Measurements from ENCODE around the gene ORM1.
A peak's percentile ranks its signal among the peaks of the same experiment; 100 is the strongest.

ORM1 gene

DNA sequence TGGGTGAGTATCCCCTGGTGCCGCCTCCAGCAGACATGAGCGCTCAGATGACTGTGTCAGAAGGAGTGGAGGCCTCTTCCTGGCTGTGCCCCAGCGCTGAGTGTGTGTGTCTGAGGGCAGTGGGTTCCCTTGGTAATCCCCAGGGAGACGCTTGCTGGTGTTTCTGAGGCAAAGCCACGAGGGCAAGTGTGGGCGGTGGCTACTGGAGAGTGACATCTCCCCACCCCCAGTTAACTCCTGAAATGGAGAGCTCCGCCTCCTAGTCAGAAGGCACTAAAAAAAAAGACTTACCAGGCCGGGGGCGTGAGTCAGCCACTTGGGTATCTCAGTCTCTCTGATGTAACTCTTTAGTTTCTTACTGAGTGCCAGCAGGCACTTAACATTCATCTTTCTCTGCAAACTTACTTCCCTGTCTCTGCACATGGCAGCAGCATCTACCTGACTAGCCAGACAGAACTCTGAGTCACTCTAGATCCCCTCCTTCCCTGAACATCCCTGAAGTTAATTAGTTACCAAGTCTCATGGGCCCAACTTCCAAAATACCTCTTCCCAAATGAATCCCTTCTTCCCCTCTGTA is 26.1 kb downstream of the ORM1 start:
- no peak for TF ChIP-seq CTCF (IDR thresholded peaks at IDR 0.05; ENCODE audit: low read length, missing control alignments)
- DNase-seq (ENCODE audit: low read depth): peak; percentile 97
- H3K4me3 ChIP-seq (replicated peaks; ENCODE audit: low read depth, low read length): no peak overlapping the region

GRCh38 chr9:114349713-114350480 is 27.0 kb downstream of the ORM1 start:
- no peak for DNase-seq (ENCODE audit: low read depth)
- no peak overlapping the region for H3K4me3 ChIP-seq (replicated peaks; ENCODE audit: low read depth, low read length)
- no peak for TF ChIP-seq CTCF (IDR thresholded peaks at IDR 0.05; ENCODE audit: low read length, missing control alignments)

DNA sequence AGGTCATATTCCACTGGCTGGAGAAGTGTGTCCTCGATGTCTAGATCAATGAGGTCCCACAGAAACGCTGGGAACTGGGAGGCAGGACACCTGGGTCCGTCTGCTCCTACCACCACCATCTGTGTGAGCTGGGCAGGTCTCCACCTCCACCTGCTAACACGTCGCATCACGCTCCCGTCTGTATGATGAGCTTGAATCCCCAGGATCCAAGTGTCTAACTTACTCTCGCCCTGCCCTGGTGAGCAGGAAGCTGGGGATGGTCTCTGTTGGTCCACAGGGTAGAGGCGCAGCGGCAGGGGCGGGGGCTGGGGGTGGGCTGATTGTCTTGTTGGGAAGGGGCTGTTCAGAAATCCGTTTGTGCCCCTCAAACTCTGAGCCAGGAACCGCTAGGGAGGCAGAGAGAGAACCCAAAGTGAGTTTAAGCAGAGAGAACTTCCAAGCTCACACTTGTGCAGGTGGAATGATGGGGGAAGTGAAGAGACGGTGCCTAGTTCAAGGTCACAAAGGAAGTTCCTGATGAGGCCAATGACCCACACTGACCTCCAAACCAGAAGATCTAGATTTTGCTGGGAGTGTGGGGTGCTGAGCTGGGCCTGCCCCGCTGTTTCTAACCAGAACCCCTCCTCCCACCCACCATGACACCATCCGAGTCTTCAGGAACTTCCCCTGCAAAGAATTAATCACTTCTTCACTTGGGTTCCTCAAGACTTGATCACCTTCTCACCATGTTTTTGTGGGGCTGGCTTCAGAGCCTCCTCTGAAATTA is 27.9 kb downstream of the ORM1 start:
- TF ChIP-seq CTCF (IDR thresholded peaks at IDR 0.05; ENCODE audit: low read length, missing control alignments): no peak
- DNase-seq (ENCODE audit: low read depth): no peak
- H3K4me3 ChIP-seq (replicated peaks; ENCODE audit: low read depth, low read length): no peak overlapping the region

- no peak overlapping the region for H3K4me3 ChIP-seq (replicated peaks; ENCODE audit: low read depth, low read length)
- DNase-seq (ENCODE audit: low read depth): no peak
- TF ChIP-seq CTCF (IDR thresholded peaks at IDR 0.05; ENCODE audit: low read length, missing control alignments): no peak
These were observed 29.0 kb downstream of the ORM1 start for GRCh38 chr9:114351932-114352331.

DNA sequence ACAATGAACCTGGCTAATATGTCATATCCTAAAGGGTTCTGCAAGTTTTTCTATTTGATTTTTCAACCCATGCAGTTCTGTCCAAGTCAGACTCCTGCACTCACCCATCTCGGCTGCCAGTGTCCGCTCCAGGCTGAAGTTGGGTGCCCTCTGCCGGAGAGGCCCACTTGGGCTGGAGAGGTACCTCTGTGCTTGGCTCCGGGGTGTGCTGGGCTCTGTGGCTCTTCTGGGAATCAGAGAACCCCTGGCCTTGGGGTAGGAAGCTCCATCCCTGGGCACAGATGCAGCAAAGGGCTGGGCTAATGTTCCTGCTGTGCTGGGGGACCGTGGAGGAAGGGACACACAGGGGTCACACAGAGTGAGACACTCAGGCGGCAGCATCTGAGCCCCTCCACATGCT is 32.9 kb downstream of the ORM1 start:
- DNase-seq (ENCODE audit: low read depth): no peak
- TF ChIP-seq CTCF (IDR thresholded peaks at IDR 0.05; ENCODE audit: low read length, missing control alignments): no peak
- no peak overlapping the region for H3K4me3 ChIP-seq (replicated peaks; ENCODE audit: low read depth, low read length)

DNA sequence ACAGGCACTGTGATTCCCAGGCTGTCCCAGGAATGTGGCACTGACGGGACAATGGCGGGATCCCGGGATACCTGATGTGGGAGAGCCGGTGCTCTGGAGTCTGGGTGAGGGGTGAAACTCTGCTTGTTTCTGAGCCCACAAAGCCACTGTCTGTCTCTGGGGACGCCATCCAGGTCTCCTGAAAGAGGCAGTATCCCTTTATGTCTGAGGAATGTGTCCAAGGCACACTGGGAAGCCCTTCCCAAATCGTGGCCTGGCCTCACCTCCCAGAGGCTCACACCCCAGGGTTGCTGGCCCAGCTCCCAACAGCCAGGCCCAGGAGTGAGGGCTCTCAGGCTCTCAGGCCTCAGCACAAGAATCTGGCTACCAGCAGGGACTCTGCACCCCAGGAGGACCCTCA is 33.9 kb downstream of the ORM1 start:
- no peak for TF ChIP-seq CTCF (IDR thresholded peaks at IDR 0.05; ENCODE audit: low read length, missing control alignments)
- no peak for DNase-seq (ENCODE audit: low read depth)
- H3K4me3 ChIP-seq (replicated peaks; ENCODE audit: low read depth, low read length): no peak overlapping the region
